T-helper 1 cell treated with Interleukin-12 subunit alpha and Interleukin-12 subunit beta and Interleukin-4 antibody, amounts not matched to agents 30 μg/mL and 1 μg/mL, for 36 hours (primary cell): Measurements from ENCODE around the gene HOXC5.
A peak's percentile ranks its signal among the peaks of the same experiment; 100 is the strongest.

Experiments used
- H3K27ac Mint-ChIP-seq: one replicate; pipeline ENCODE4 v1.8.0; 2021; ENCODE audit warnings: mild to moderate bottlenecking, mixed read lengths
- H3K27me3 Mint-ChIP-seq: one replicate; pipeline ENCODE4 v1.8.0; 2021; ENCODE audit warnings: low read depth, mixed read lengths
- H3K36me3 Mint-ChIP-seq: one replicate; pipeline ENCODE4 v1.8.0; 2021; ENCODE audit warnings: low read depth, mixed read lengths
- H3K4me1 Mint-ChIP-seq: one replicate; pipeline ENCODE4 v1.8.0; 2021; ENCODE audit warnings: low read depth, mixed read lengths
- H3K4me3 Mint-ChIP-seq: one replicate; pipeline ENCODE4 v1.8.0; 2021; ENCODE audit warnings: mild to moderate bottlenecking, moderate library complexity, mixed read lengths
- H3K9me3 Mint-ChIP-seq: one replicate; pipeline ENCODE4 v1.8.0; 2021; ENCODE audit warnings: mixed read lengths

The HOXC5 gene

DNA sequence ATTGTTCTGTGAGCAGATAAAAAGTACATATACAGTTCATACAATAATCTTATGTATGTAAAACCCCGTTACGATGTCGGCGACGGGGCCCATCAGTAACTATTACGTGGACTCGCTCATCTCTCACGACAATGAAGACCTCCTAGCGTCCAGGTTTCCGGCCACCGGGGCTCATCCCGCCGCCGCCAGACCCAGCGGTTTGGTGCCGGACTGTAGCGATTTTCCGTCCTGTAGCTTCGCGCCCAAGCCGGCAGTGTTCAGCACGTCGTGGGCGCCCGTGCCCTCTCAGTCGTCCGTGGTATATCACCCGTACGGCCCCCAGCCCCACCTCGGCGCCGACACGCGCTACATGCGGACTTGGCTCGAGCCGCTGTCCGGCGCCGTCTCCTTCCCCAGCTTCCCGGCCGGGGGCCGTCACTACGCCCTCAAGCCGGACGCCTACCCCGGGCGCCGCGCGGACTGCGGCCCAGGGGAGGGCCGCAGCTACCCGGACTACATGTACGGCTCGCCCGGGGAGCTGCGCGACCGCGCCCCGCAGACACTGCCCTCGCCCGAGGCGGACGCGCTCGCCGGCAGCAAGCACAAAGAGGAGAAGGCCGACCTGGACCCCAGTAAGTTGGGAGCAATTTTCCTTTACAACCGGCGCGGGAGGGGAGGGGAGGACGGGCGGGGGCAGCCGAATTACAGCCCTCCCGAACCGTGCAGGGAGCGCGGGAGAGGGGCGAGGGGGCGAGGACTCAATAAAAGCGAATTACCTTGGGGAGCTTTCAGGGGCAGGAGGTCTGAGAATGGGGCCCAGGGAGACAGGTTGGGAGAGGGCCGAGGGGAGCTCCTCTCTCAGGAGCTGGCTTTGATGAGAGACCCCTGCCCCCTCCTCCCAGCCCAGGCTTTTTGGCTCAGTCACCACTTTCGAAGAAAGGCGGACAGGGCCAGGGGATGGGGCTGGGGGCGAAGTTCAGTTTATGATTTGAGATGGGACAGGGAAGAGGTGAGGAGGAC is 32.4 kb upstream of the HOXC5 start, which contains the start of gene HOXC9:
Gene HOXC9 (plus strand): TSS at position 46 of the 999 bp plus-strand sequence. CDS start 28 bp downstream, at position 74.
- Mint-ChIP-seq H3K27ac (peak within 1 kb of the TSS; percentile 20), H3K4me3 (no peak within 1 kb of the TSS), H3K27me3 (peaks cover 96% of the 10 kb centered on the region), H3K4me1 (peaks cover 7% of the 10 kb centered on the region), H3K36me3 (no peaks in the 10 kb centered on the region), H3K9me3 (no peaks in the 10 kb centered on the region)

- Mint-ChIP-seq H3K4me1 (peaks cover 8% of the 10 kb centered on the region), H3K36me3 (no peaks in the 10 kb centered on the region), H3K27me3 (peaks cover 96% of the 10 kb centered on the region), H3K4me3 (no peak overlapping the region), H3K27ac (peak overlapping the region; percentile 3), H3K9me3 (no peaks in the 10 kb centered on the region)
Observed at GRCh38 chr12:54001283-54002187, 31.3 kb upstream of the HOXC5 start.

DNA sequence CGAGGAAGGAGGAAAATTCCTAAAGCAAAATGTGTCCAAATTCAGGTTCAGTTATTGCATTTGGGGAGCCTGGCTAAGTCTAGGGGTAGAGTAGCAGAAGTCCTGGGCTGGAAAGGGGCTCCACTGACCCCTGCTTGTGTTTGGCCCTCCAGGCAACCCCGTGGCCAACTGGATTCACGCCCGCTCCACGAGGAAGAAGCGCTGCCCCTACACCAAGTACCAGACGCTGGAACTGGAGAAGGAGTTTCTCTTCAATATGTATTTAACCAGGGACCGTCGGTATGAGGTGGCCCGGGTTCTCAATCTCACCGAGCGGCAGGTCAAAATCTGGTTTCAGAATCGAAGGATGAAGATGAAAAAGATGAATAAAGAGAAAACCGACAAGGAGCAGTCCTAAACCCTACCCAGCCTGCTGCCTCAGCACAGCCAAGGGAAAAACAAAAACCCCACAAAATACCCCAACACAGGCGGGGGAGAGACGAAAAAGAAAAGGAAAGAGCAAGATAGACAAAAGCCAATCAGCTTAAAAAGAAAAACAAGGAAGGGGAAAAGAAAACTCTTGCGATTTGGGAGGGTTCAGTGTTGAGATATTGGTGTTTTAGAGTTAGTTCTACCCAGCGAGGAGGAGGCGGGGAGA is 30.5 kb upstream of the HOXC5 start:
- Mint-ChIP-seq H3K4me1 (peaks cover 11% of the 10 kb centered on the region), H3K36me3 (no peaks in the 10 kb centered on the region), H3K27me3 (peaks cover 97% of the 10 kb centered on the region), H3K27ac (peak overlapping the region; percentile 7), H3K9me3 (no peaks in the 10 kb centered on the region), H3K4me3 (no peak overlapping the region)

GRCh38 chr12:54002915-54003389 is 29.9 kb upstream of the HOXC5 start:
- Mint-ChIP-seq H3K4me3 (no peak overlapping the region), H3K27me3 (peaks cover 97% of the 10 kb centered on the region), H3K9me3 (no peaks in the 10 kb centered on the region), H3K36me3 (no peaks in the 10 kb centered on the region), H3K4me1 (peaks cover 7% of the 10 kb centered on the region), H3K27ac (no peak overlapping the region)

- peaks cover 97% of the 10 kb centered on the region for H3K27me3 Mint-ChIP-seq
- no peaks in the 10 kb centered on the region for H3K9me3 Mint-ChIP-seq
- H3K4me1 Mint-ChIP-seq, result peaks cover 7% of the 10 kb centered on the region
- H3K27ac Mint-ChIP-seq, result no peak overlapping the region
- no peak overlapping the region for H3K4me3 Mint-ChIP-seq
- H3K36me3 Mint-ChIP-seq, result no peaks in the 10 kb centered on the region
Observed at GRCh38 chr12:54003625-54004024, 29.2 kb upstream of the HOXC5 start.

- peaks cover 96% of the 10 kb centered on the region for H3K27me3 Mint-ChIP-seq
- H3K4me3 Mint-ChIP-seq, result no peak overlapping the region
- no peaks in the 10 kb centered on the region for H3K9me3 Mint-ChIP-seq
- no peaks in the 10 kb centered on the region for H3K36me3 Mint-ChIP-seq
- no peak overlapping the region for H3K27ac Mint-ChIP-seq
- H3K4me1 Mint-ChIP-seq, result peaks cover 9% of the 10 kb centered on the region
Observed at GRCh38 chr12:54004063-54004840, 28.6 kb upstream of the HOXC5 start.

GRCh38 chr12:54004841-54005530 is 27.9 kb upstream of the HOXC5 start:
- H3K4me1 Mint-ChIP-seq, result peaks cover 12% of the 10 kb centered on the region
- H3K4me3 Mint-ChIP-seq, result no peak overlapping the region
- H3K27ac Mint-ChIP-seq, result no peak overlapping the region
- H3K27me3 Mint-ChIP-seq, result peaks cover 96% of the 10 kb centered on the region
- H3K9me3 Mint-ChIP-seq, result no peaks in the 10 kb centered on the region
- H3K36me3 Mint-ChIP-seq, result no peaks in the 10 kb centered on the region

- peaks cover 98% of the 10 kb centered on the region for H3K27me3 Mint-ChIP-seq
- no peaks in the 10 kb centered on the region for H3K9me3 Mint-ChIP-seq
- H3K36me3 Mint-ChIP-seq, result no peaks in the 10 kb centered on the region
- H3K27ac Mint-ChIP-seq, result no peak overlapping the region
- H3K4me1 Mint-ChIP-seq, result peaks cover 12% of the 10 kb centered on the region
- H3K4me3 Mint-ChIP-seq, result no peak overlapping the region
Observed at GRCh38 chr12:54005531-54005852, 27.4 kb upstream of the HOXC5 start.

DNA sequence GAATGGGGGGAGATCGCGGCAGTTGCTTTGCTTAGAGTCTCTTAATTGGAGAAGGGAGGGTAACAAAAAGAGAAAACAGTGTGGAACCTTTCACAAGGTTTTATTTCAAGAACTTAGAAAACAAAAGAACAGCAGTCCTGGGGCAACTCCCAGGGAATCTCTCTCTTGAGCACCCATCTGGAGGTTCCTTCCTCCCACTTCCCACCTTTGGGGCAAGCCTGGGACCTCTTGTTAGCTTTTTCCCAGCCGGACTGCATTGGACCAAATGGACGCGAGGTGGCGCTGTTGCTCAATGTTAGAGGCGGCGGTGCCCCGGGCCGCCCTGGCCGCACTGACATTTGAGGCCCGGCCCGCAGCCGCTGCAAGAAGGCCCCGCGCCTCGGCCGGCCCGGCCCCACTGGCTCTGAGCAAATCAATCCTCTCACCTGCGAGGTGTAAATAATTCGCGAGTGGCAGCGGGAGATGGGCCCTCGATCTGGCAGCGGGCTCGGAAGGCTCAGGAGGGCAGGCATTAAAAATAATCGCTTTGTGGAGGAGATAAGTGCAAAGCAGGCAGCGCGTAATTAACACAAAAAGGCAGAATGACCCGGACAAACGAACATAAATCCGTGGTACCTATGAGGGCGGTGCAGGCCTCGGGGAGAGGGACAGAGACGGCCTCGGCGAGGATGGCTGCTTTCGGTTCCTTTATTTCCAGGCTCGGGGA is 26.8 kb upstream of the HOXC5 start:
- Mint-ChIP-seq H3K4me3 (peak overlapping the region; percentile 83), H3K27me3 (peaks cover 99% of the 10 kb centered on the region), H3K36me3 (no peaks in the 10 kb centered on the region), H3K9me3 (no peaks in the 10 kb centered on the region), H3K4me1 (peaks cover 13% of the 10 kb centered on the region), H3K27ac (no peak overlapping the region)

GRCh38 chr12:54006559-54007220 is 26.2 kb upstream of the HOXC5 start:
- no peaks in the 10 kb centered on the region for H3K9me3 Mint-ChIP-seq

DNA sequence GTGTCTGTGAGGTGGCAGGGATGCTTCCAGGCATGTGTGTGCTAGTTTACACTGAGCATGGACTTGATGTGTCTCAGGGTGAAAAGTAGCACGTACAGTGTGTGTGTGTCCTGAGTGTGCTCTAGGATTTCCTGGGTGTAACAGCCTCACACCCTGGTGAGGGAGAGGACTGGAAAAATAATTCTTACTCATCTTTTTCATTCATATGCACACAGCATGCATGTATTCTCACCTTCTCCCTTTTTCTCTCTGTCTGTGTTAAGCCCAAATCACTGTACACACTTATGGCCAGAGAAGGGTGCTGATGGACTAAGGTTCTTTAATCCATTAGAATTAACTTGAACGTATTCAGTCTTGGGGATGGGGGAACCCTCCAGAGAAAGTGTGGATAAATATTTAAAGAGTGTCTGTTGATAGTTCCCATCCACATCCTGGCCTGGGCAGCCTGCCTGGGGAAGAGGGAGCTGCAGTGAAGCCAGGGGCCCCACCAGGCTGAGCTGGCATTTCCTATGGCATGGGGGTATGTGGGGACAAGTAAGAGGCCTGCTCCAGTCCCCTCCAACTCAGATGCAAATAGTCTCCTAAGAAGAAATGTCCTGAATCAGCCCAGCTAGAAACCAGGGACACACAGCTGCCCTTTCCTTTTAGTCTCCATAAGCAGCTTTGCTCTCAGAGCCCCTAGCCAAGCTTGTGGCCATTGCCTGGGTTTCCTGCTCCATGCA is 25.2 kb upstream of the HOXC5 start:
- peaks cover 99% of the 10 kb centered on the region for H3K27me3 Mint-ChIP-seq
- H3K9me3 Mint-ChIP-seq, result no peaks in the 10 kb centered on the region
- no peak overlapping the region for H3K27ac Mint-ChIP-seq
- peaks cover 17% of the 10 kb centered on the region for H3K4me1 Mint-ChIP-seq
- H3K36me3 Mint-ChIP-seq, result no peaks in the 10 kb centered on the region
- H3K4me3 Mint-ChIP-seq, result no peak overlapping the region

More at GRCh38 chr12:54006559-54007220, 26.2 kb upstream of the HOXC5 start:
- H3K4me3 Mint-ChIP-seq, result peak overlapping the region; percentile 83
- peaks cover 17% of the 10 kb centered on the region for H3K4me1 Mint-ChIP-seq
- peaks cover 99% of the 10 kb centered on the region for H3K27me3 Mint-ChIP-seq
- H3K27ac Mint-ChIP-seq, result no peak overlapping the region
- no peaks in the 10 kb centered on the region for H3K36me3 Mint-ChIP-seq

DNA sequence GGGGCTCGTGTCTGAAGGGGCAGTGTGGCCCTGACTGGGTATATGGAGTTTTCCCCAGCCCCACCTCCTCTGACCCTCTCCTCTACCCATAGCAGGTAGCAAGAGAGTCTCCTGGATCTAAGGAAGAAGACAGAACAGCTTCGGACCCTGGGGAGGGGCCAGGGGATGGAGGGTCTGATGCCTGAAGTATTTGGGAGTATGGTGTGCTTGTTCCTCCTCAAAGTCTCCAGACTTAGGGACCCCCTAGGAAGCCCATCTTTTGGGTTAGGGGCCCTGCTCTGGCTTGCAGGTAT is 24.6 kb upstream of the HOXC5 start:
- Mint-ChIP-seq H3K4me1 (peaks cover 17% of the 10 kb centered on the region), H3K27ac (no peak overlapping the region), H3K4me3 (no peak overlapping the region), H3K9me3 (no peaks in the 10 kb centered on the region), H3K27me3 (peaks cover 99% of the 10 kb centered on the region), H3K36me3 (no peaks in the 10 kb centered on the region)
